ENCODE results near the gene LHX6. TPM values are rescaled to one million over a fixed set of nuclear protein-coding genes. Genes with fewer than 3 reads are reported as not detected.

Gene LHX6
- total and polyA plus RNA-seq, 2 of the 8 experiments (the other 6 are each of a cell fraction or from before 2014, with no cell fraction given) = 0.92 to 1.2 TPM

Other genes with a start within 250 kb of the LHX6 start
- 0.80 and 0.86 TPM in 2 replicates for gene TTLL11, start 135.6 kb downstream of the LHX6 start, total RNA-seq (2021; fragmentation: NEBNext Ultra II Directional; extraction: Animal tissue kit (Norgen Biotek cat#: 25700))
- gene TTLL11, start 135.6 kb downstream of the LHX6 start, polyA plus RNA-seq (2011; rRNA removed) = 0.56 and 0.97 TPM in 2 replicates
- gene NDUFA8, start 69.2 kb downstream of the LHX6 start, total RNA-seq (2021; fragmentation: NEBNext Ultra II Directional; extraction: Animal tissue kit (Norgen Biotek cat#: 25700)) = 59.8 and 61.0 TPM in 2 replicates
- 56.6 and 73.8 TPM in 2 replicates for gene NDUFA8, start 69.2 kb downstream of the LHX6 start, polyA plus RNA-seq (2011; rRNA removed)
- gene MORN5, start 69.0 kb downstream of the LHX6 start, total RNA-seq (2021; fragmentation: NEBNext Ultra II Directional; extraction: Animal tissue kit (Norgen Biotek cat#: 25700)) = not detected in 2 replicates
- gene MORN5, start 69.0 kb downstream of the LHX6 start, polyA plus RNA-seq (2011; rRNA removed) = not detected in 2 replicates
- gene RBM18, start 35.9 kb upstream of the LHX6 start, total RNA-seq (2021; fragmentation: NEBNext Ultra II Directional; extraction: Animal tissue kit (Norgen Biotek cat#: 25700)) = 14.3 and 15.0 TPM in 2 replicates
- 2.4 and 5.9 TPM in 2 replicates for gene RBM18, start 35.9 kb upstream of the LHX6 start, polyA plus RNA-seq (2011; rRNA removed)
- 42.2 and 47.8 TPM in 2 replicates for gene MRRF, start 35.9 kb upstream of the LHX6 start, total RNA-seq (2021; fragmentation: NEBNext Ultra II Directional; extraction: Animal tissue kit (Norgen Biotek cat#: 25700))
- gene MRRF, start 35.9 kb upstream of the LHX6 start, polyA plus RNA-seq (2011; rRNA removed) = 16.7 and 29.4 TPM in 2 replicates
- gene PTGS1, start 142.1 kb upstream of the LHX6 start, total RNA-seq (2021; fragmentation: NEBNext Ultra II Directional; extraction: Animal tissue kit (Norgen Biotek cat#: 25700)) = 1.1 and 1.3 TPM in 2 replicates
- 1.9 and 2.4 TPM in 2 replicates for gene PTGS1, start 142.1 kb upstream of the LHX6 start, polyA plus RNA-seq (2011; rRNA removed)
- gene OR1J1, start 249.0 kb upstream of the LHX6 start, total RNA-seq (2021; fragmentation: NEBNext Ultra II Directional; extraction: Animal tissue kit (Norgen Biotek cat#: 25700)) = not detected in 2 replicates
- gene OR1J1, start 249.0 kb upstream of the LHX6 start, polyA plus RNA-seq (2011; rRNA removed) = not detected in 2 replicates